ENCODE data around the gene STRC. TPM values are rescaled to one million over a fixed set of nuclear protein-coding genes. Genes with fewer than 3 reads are reported as not detected.
"Not testable (repeated sequence)": the region's sequence is repeated elsewhere in the genome, so short reads cannot be mapped to it uniquely, and the experiment has no call there.

The STRC gene
- polyA plus RNA-seq, 4 donors: 0.31 to 4.1 (median 3.6) TPM

- FAIRE-seq; H3K27me3 ChIP-seq (ENCODE audit: control insufficient read depth in 3 of 3, insufficient read depth in 3 of 3, low read length in 3 of 3); H3K36me3 ChIP-seq (ENCODE audit: control insufficient read depth in 3 of 3, insufficient read depth in 2 of 3, low read depth in 1 of 3, low read length in 3 of 3); H3K4me3 ChIP-seq (ENCODE audit: low read depth in 1 of 3, low read length in 3 of 3); H3K9me3 ChIP-seq (ENCODE audit: control insufficient read depth in 2 of 2, insufficient read depth in 1 of 2, low read depth in 1 of 2, low read length in 1 of 2); H3K4me1 ChIP-seq (ENCODE audit: control insufficient read depth in 3 of 3, insufficient read depth in 2 of 3, low read depth in 1 of 3, low read length in 2 of 3); H3K27ac ChIP-seq (ENCODE audit: low read depth in 1 of 3, low read length in 2 of 3); DNase-seq: not testable (repeated sequence)
Measured at GRCh38 chr15:43626937-43627336, 8.3 kb upstream of the STRC start.

DNA sequence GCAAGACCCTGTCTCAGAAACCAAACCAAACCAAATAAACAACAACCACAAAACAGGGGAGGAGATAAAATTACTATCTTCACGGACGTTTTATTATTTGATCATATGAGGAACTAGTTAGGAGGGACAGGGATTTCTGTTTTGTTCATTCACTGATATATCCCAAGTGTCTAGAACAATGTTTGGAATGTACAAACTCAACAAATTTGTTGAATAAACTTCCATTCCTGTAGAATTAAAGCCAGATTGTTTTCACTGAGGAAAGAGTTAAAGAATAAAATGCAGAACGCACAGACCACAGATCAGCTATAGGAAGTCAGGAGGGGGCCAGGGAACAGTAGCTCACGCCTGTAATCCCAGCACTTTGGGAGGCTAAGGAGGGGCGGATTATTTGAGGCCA, 6.5 kb upstream of the STRC start:
- no peak overlapping the region for H3K27ac ChIP-seq (ENCODE audit: low read depth in 1 of 3, low read length in 2 of 3)
- H3K27me3 ChIP-seq (ENCODE audit: control insufficient read depth in 3 of 3, insufficient read depth in 3 of 3, low read length in 3 of 3): peaks cover 0 to 3% (median 0%) of the 10 kb centered on the region in 3 donors
- 22 to 30% (median 22%) methylated on average over 5 of the region's 5 CpGs for WGBS, 3 donors
- no peak for DNase-seq
- H3K4me3 ChIP-seq (ENCODE audit: low read depth in 1 of 3, low read length in 3 of 3): no peak overlapping the region
- no peaks in the 10 kb centered on the region for H3K36me3 ChIP-seq (ENCODE audit: control insufficient read depth in 3 of 3, insufficient read depth in 2 of 3, low read depth in 1 of 3, low read length in 3 of 3)
- FAIRE-seq: no peak
- H3K4me1 ChIP-seq (ENCODE audit: control insufficient read depth in 3 of 3, insufficient read depth in 2 of 3, low read depth in 1 of 3, low read length in 2 of 3): no peaks in the 10 kb centered on the region
- H3K9me3 ChIP-seq (ENCODE audit: control insufficient read depth in 2 of 2, insufficient read depth in 1 of 2, low read depth in 1 of 2, low read length in 1 of 2): no peaks in the 10 kb centered on the region

GRCh38 chr15:43622068-43622799, 3.6 kb upstream of the STRC start:
- not testable (repeated sequence) for FAIRE-seq; H3K4me1 ChIP-seq (ENCODE audit: control insufficient read depth in 3 of 3, insufficient read depth in 2 of 3, low read depth in 1 of 3, low read length in 2 of 3); H3K4me3 ChIP-seq (ENCODE audit: low read depth in 1 of 3, low read length in 3 of 3); DNase-seq; H3K9me3 ChIP-seq (ENCODE audit: control insufficient read depth in 2 of 2, insufficient read depth in 1 of 2, low read depth in 1 of 2, low read length in 1 of 2); H3K27me3 ChIP-seq (ENCODE audit: control insufficient read depth in 3 of 3, insufficient read depth in 3 of 3, low read length in 3 of 3); H3K36me3 ChIP-seq (ENCODE audit: control insufficient read depth in 3 of 3, insufficient read depth in 2 of 3, low read depth in 1 of 3, low read length in 3 of 3); H3K27ac ChIP-seq (ENCODE audit: low read depth in 1 of 3, low read length in 2 of 3)
- WGBS, 3 donors: 60 to 67% (median 62%) methylated on average over 4 to 5 of the region's 7 CpGs

- H3K4me1 ChIP-seq (ENCODE audit: control insufficient read depth in 3 of 3, insufficient read depth in 2 of 3, low read depth in 1 of 3, low read length in 2 of 3); H3K36me3 ChIP-seq (ENCODE audit: control insufficient read depth in 3 of 3, insufficient read depth in 2 of 3, low read depth in 1 of 3, low read length in 3 of 3); H3K9me3 ChIP-seq (ENCODE audit: control insufficient read depth in 2 of 2, insufficient read depth in 1 of 2, low read depth in 1 of 2, low read length in 1 of 2); DNase-seq; FAIRE-seq; H3K27ac ChIP-seq (ENCODE audit: low read depth in 1 of 3, low read length in 2 of 3); H3K27me3 ChIP-seq (ENCODE audit: control insufficient read depth in 3 of 3, insufficient read depth in 3 of 3, low read length in 3 of 3); H3K4me3 ChIP-seq (ENCODE audit: low read depth in 1 of 3, low read length in 3 of 3): not testable (repeated sequence)
- 54 to 72% (median 54%) methylated on average over 2 to 3 of the region's 8 CpGs for WGBS, 3 donors
Measured at GRCh38 chr15:43617750-43618149, 850 bp downstream of the STRC start.

DNA sequence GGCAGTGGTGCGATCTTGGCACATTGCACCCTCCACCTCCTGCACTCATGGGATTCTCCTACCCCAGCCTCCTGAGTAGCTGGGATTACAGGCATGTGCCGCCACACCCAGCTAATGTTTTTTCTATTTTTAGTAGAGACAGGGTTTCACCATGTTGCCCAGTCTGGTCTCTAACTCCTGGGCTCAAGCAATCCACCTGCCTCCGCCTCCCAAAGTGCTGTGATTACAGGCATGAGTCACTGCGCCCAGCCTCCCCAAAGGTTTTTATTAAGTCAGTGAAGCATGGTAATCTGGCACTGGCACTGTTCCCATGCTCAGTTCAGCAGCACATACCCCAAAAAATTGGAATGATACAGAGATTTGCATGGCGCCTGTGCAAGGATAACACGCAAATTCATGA, 16.4 kb downstream of the STRC start:
- WGBS, 3 donors: 22 to 78% (median 46%) methylated on average over 6 of the region's 6 CpGs
- not testable (repeated sequence) for H3K9me3 ChIP-seq (ENCODE audit: control insufficient read depth in 2 of 2, insufficient read depth in 1 of 2, low read depth in 1 of 2, low read length in 1 of 2); H3K4me1 ChIP-seq (ENCODE audit: control insufficient read depth in 3 of 3, insufficient read depth in 2 of 3, low read depth in 1 of 3, low read length in 2 of 3); H3K27ac ChIP-seq (ENCODE audit: low read depth in 1 of 3, low read length in 2 of 3); H3K27me3 ChIP-seq (ENCODE audit: control insufficient read depth in 3 of 3, insufficient read depth in 3 of 3, low read length in 3 of 3); FAIRE-seq; H3K36me3 ChIP-seq (ENCODE audit: control insufficient read depth in 3 of 3, insufficient read depth in 2 of 3, low read depth in 1 of 3, low read length in 3 of 3); H3K4me3 ChIP-seq (ENCODE audit: low read depth in 1 of 3, low read length in 3 of 3)
- DNase-seq: peak in 1 of 2 donors; percentile 38

- WGBS, 3 donors: no CpG with 5 or more reads among the region's 2 CpGs
- DNase-seq; H3K27ac ChIP-seq (ENCODE audit: low read depth in 1 of 3, low read length in 2 of 3); H3K9me3 ChIP-seq (ENCODE audit: control insufficient read depth in 2 of 2, insufficient read depth in 1 of 2, low read depth in 1 of 2, low read length in 1 of 2); FAIRE-seq; H3K4me3 ChIP-seq (ENCODE audit: low read depth in 1 of 3, low read length in 3 of 3); H3K36me3 ChIP-seq (ENCODE audit: control insufficient read depth in 3 of 3, insufficient read depth in 2 of 3, low read depth in 1 of 3, low read length in 3 of 3); H3K27me3 ChIP-seq (ENCODE audit: control insufficient read depth in 3 of 3, insufficient read depth in 3 of 3, low read length in 3 of 3); H3K4me1 ChIP-seq (ENCODE audit: control insufficient read depth in 3 of 3, insufficient read depth in 2 of 3, low read depth in 1 of 3, low read length in 2 of 3): not testable (repeated sequence)
Measured at GRCh38 chr15:43600200-43600599, 18.4 kb downstream of the STRC start.

- not testable (repeated sequence) for H3K4me1 ChIP-seq (ENCODE audit: control insufficient read depth in 3 of 3, insufficient read depth in 2 of 3, low read depth in 1 of 3, low read length in 2 of 3)
- WGBS, 3 donors: 79 to 85% (median 81%) methylated on average over 3 to 6 of the region's 6 CpGs
Measured at GRCh38 chr15:43599131-43599530, 19.5 kb downstream of the STRC start.

GRCh38 chr15:43593328-43594190, 25.0 kb downstream of the STRC start, which contains the start of gene CKMT1B:
Gene CKMT1B, plus strand, starts transcription at chr15:43594027. Its CDS starts 192 bp downstream, at chr15:43594219.
- not testable (repeated sequence) for H3K4me1 ChIP-seq (ENCODE audit: control insufficient read depth in 3 of 3, insufficient read depth in 2 of 3, low read depth in 1 of 3, low read length in 2 of 3); H3K9me3 ChIP-seq (ENCODE audit: control insufficient read depth in 2 of 2, insufficient read depth in 1 of 2, low read depth in 1 of 2, low read length in 1 of 2); H3K4me3 ChIP-seq (ENCODE audit: low read depth in 1 of 3, low read length in 3 of 3); FAIRE-seq; H3K27me3 ChIP-seq (ENCODE audit: control insufficient read depth in 3 of 3, insufficient read depth in 3 of 3, low read length in 3 of 3); H3K36me3 ChIP-seq (ENCODE audit: control insufficient read depth in 3 of 3, insufficient read depth in 2 of 3, low read depth in 1 of 3, low read length in 3 of 3); DNase-seq
- no CpG with 5 or more reads among the region's 43 CpGs for WGBS, 3 donors
- peak within 1 kb of the TSS in 1 of 3 donors; percentile 72 for H3K27ac ChIP-seq (ENCODE audit: low read depth in 1 of 3, low read length in 2 of 3)

More at GRCh38 chr15:43599131-43599530, 19.5 kb downstream of the STRC start:
- DNase-seq; H3K36me3 ChIP-seq (ENCODE audit: control insufficient read depth in 3 of 3, insufficient read depth in 2 of 3, low read depth in 1 of 3, low read length in 3 of 3); H3K27me3 ChIP-seq (ENCODE audit: control insufficient read depth in 3 of 3, insufficient read depth in 3 of 3, low read length in 3 of 3); H3K9me3 ChIP-seq (ENCODE audit: control insufficient read depth in 2 of 2, insufficient read depth in 1 of 2, low read depth in 1 of 2, low read length in 1 of 2); FAIRE-seq; H3K4me3 ChIP-seq (ENCODE audit: low read depth in 1 of 3, low read length in 3 of 3); H3K27ac ChIP-seq (ENCODE audit: low read depth in 1 of 3, low read length in 2 of 3): not testable (repeated sequence)
